ENCODE data around the gene CLEC20A.
A peak's percentile ranks its signal among the peaks of the same experiment; 100 is the strongest.

Gene CLEC20A

DNA sequence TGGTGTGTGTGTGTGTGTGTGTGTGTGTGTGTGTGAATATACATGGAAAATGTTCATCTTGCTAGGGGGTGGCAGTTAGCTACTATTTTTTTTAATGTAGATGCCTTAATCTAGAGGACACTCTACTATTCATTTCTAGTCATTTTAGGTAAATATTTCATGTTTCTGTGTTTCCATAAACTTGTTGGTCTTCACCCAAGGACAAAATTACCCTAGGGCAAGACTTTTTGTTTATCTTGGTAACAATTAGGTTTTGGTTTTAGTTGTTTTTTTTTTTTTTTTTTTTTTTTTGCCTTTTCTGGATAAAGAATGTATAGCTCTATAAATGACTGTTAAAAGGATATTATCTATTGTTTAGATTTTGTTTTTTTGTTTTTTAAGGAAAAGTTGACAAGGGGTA lies 32.2 kb downstream of the CLEC20A start:
- H3K36me3 ChIP-seq (ENCODE audit: insufficient read depth, low read length) = no peaks in the 10 kb centered on the region; the same call in 1 of the 2 replicates
- H3K9ac ChIP-seq (ENCODE audit: insufficient read length) = no peak overlapping the region
- H3K4me3 ChIP-seq = no peak overlapping the region
- no peak for DNase-seq (ENCODE audit: low read depth, low spot score)
- TF ChIP-seq FOXP2 (optimal IDR thresholded peaks at IDR 0.05; ENCODE audit: control extremely low read depth, extremely low read length, insufficient read depth) (no peak), EZH2 (IDR thresholded peaks at IDR 0.05) (no peak), POLR2AphosphoS5 (IDR thresholded peaks at IDR 0.05; ENCODE audit: borderline replicate concordance, low read depth, low read length) (no peak)
- H3K9me3 ChIP-seq (ENCODE audit: low read depth, low read length) = no peaks in the 10 kb centered on the region
- H3K27ac ChIP-seq = no peak overlapping the region

DNA sequence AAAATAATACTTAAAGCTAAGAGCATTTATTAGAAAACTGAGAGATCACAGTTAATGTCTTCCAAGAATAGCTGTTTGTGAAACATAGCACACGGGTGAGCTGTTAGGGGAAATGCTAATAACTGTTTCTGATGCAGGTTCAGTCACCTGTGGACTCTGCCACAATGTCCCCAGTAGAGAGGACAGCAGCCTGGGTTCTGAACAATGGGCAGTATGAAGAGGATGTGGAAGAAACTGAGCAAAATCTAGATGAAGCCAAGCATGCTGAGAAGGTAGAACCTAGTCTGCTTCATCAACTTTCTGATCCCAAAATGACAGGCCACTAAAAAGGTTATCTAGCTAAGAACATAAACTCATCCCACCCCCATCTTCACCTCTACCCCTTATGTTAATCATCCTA lies 32.6 kb downstream of the CLEC20A start:
- Histone ChIP-seq H3K9me3 (ENCODE audit: low read depth, low read length) (no peaks in the 10 kb centered on the region), H3K9ac (ENCODE audit: insufficient read length) (no peak overlapping the region), H3K36me3 (ENCODE audit: insufficient read depth, low read length) (no peaks in the 10 kb centered on the region; the same call in 1 of the 2 replicates), H3K4me3 (no peak overlapping the region), H3K27ac (no peak overlapping the region)
- no peak for DNase-seq (ENCODE audit: low read depth, low spot score)
- TF ChIP-seq POLR2AphosphoS5 (IDR thresholded peaks at IDR 0.05; ENCODE audit: borderline replicate concordance, low read depth, low read length) (no peak), FOXP2 (optimal IDR thresholded peaks at IDR 0.05; ENCODE audit: control extremely low read depth, extremely low read length, insufficient read depth) (no peak), EZH2 (IDR thresholded peaks at IDR 0.05) (no peak)

GRCh38 chr1:178461701-178462100 lies 35.1 kb downstream of the CLEC20A start:
- Histone ChIP-seq H3K9me3 (ENCODE audit: low read depth, low read length) (no peaks in the 10 kb centered on the region), H3K27ac (peak overlapping the region; percentile 78), H3K36me3 (ENCODE audit: insufficient read depth, low read length) (no peaks in the 10 kb centered on the region; the same call in 1 of the 2 replicates), H3K4me3 (no peak overlapping the region), H3K9ac (ENCODE audit: insufficient read length) (peak overlapping the region; percentile 3)
- TF ChIP-seq POLR2AphosphoS5 (IDR thresholded peaks at IDR 0.05; ENCODE audit: borderline replicate concordance, low read depth, low read length) (no peak), FOXP2 (optimal IDR thresholded peaks at IDR 0.05; ENCODE audit: control extremely low read depth, extremely low read length, insufficient read depth) (no peak), EZH2 (IDR thresholded peaks at IDR 0.05) (no peak)
- DNase-seq (ENCODE audit: low read depth, low spot score) = no peak

DNA sequence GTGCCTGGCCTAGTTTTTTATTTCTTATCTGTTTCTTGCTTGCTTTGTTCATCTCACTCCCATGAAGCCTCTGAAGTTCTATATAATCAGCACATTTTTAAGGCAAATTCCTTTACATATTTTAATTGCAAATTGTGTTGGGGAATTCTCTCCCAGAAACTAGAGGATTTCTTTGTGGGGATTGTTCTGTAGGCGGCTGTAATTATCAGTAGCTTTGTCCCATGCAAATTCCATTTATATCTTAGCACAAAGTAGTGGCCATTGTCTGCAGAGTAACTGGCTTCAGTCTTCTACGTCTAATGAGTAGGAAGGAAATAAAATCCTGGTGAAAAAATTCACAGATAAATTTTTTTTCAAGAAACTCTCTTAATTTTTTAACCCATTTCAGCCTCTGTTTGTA lies 35.7 kb downstream of the CLEC20A start:
- no peak for TF ChIP-seq EZH2 (IDR thresholded peaks at IDR 0.05)
- TF ChIP-seq FOXP2 (optimal IDR thresholded peaks at IDR 0.05; ENCODE audit: control extremely low read depth, extremely low read length, insufficient read depth) = no peak
- no peak for TF ChIP-seq POLR2AphosphoS5 (IDR thresholded peaks at IDR 0.05; ENCODE audit: borderline replicate concordance, low read depth, low read length)
- Histone ChIP-seq H3K9me3 (ENCODE audit: low read depth, low read length) (no peaks in the 10 kb centered on the region), H3K27ac (peak overlapping the region; percentile 78), H3K4me3 (0 out of 2 replicates have a peak overlapping the region, but pooled peaks have one; percentile 10), H3K36me3 (ENCODE audit: insufficient read depth, low read length) (no peaks in the 10 kb centered on the region; the same call in 1 of the 2 replicates), H3K9ac (ENCODE audit: insufficient read length) (peak overlapping the region; percentile 3)
- peak; percentile 20 for DNase-seq (ENCODE audit: low read depth, low spot score)

GRCh38 chr1:178458203-178458602 lies 38.6 kb downstream of the CLEC20A start:
- H3K4me3 ChIP-seq = no peak overlapping the region
- no peaks in the 10 kb centered on the region for H3K36me3 ChIP-seq (ENCODE audit: insufficient read depth, low read length)
- no peak overlapping the region for H3K27ac ChIP-seq
- TF ChIP-seq FOXP2 (optimal IDR thresholded peaks at IDR 0.05; ENCODE audit: control extremely low read depth, extremely low read length, insufficient read depth) = no peak
- no peak for TF ChIP-seq POLR2AphosphoS5 (IDR thresholded peaks at IDR 0.05; ENCODE audit: borderline replicate concordance, low read depth, low read length)
- no peak for TF ChIP-seq EZH2 (IDR thresholded peaks at IDR 0.05)
- no peak for DNase-seq (ENCODE audit: low read depth, low spot score)
- no peak overlapping the region for H3K9ac ChIP-seq (ENCODE audit: insufficient read length)
- no peaks in the 10 kb centered on the region for H3K9me3 ChIP-seq (ENCODE audit: low read depth, low read length)

GRCh38 chr1:178457651-178458050 lies 39.1 kb downstream of the CLEC20A start:
- no peak for DNase-seq (ENCODE audit: low read depth, low spot score)
- TF ChIP-seq FOXP2 (optimal IDR thresholded peaks at IDR 0.05; ENCODE audit: control extremely low read depth, extremely low read length, insufficient read depth) (no peak), EZH2 (IDR thresholded peaks at IDR 0.05) (no peak), POLR2AphosphoS5 (IDR thresholded peaks at IDR 0.05; ENCODE audit: borderline replicate concordance, low read depth, low read length) (no peak)
- no peaks in the 10 kb centered on the region for H3K9me3 ChIP-seq (ENCODE audit: low read depth, low read length)
- no peak overlapping the region for H3K9ac ChIP-seq (ENCODE audit: insufficient read length)
- H3K27ac ChIP-seq = no peak overlapping the region
- no peaks in the 10 kb centered on the region for H3K36me3 ChIP-seq (ENCODE audit: insufficient read depth, low read length)
- H3K4me3 ChIP-seq = no peak overlapping the region

GRCh38 chr1:178456472-178456871 lies 40.3 kb downstream of the CLEC20A start:
- Histone ChIP-seq H3K9ac (ENCODE audit: insufficient read length) (no peak overlapping the region), H3K9me3 (ENCODE audit: low read depth, low read length) (no peaks in the 10 kb centered on the region), H3K36me3 (ENCODE audit: insufficient read depth, low read length) (no peaks in the 10 kb centered on the region), H3K4me3 (no peak overlapping the region), H3K27ac (no peak overlapping the region)
- TF ChIP-seq POLR2AphosphoS5 (IDR thresholded peaks at IDR 0.05; ENCODE audit: borderline replicate concordance, low read depth, low read length) (no peak), FOXP2 (optimal IDR thresholded peaks at IDR 0.05; ENCODE audit: control extremely low read depth, extremely low read length, insufficient read depth) (no peak), EZH2 (IDR thresholded peaks at IDR 0.05) (no peak)
- DNase-seq (ENCODE audit: low read depth, low spot score) = no peak

DNA sequence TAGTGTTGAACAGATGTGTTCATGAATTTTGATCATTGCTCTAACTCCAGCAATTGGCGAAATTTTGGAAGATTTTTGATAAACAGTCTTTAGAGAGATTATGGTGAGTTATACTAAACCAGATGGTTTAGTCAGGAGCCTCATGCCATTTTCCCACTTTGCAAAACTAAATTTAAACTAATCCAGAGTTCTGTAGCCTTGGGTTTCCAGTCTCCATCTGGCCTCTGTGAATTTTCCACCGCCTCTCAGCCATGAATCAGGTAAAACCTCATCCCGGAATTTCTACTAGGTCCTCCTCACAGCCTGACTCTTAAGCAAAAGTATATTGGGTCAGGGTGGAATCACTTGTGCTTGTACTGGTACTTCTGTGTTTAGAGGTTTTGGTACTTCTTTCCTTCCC lies 44.8 kb downstream of the CLEC20A start:
- Histone ChIP-seq H3K9me3 (ENCODE audit: low read depth, low read length) (no peaks in the 10 kb centered on the region), H3K36me3 (ENCODE audit: insufficient read depth, low read length) (no peaks in the 10 kb centered on the region), H3K27ac (no peak overlapping the region), H3K9ac (ENCODE audit: insufficient read length) (no peak overlapping the region), H3K4me3 (no peak overlapping the region)
- no peak for DNase-seq (ENCODE audit: low read depth, low spot score)
- TF ChIP-seq POLR2AphosphoS5 (IDR thresholded peaks at IDR 0.05; ENCODE audit: borderline replicate concordance, low read depth, low read length) (no peak), FOXP2 (optimal IDR thresholded peaks at IDR 0.05; ENCODE audit: control extremely low read depth, extremely low read length, insufficient read depth) (no peak), EZH2 (IDR thresholded peaks at IDR 0.05) (no peak)

- H3K9me3 ChIP-seq (ENCODE audit: low read depth, low read length) = no peaks in the 10 kb centered on the region
- no peak overlapping the region for H3K27ac ChIP-seq
- DNase-seq (ENCODE audit: low read depth, low spot score) = no peak
- no peak overlapping the region for H3K9ac ChIP-seq (ENCODE audit: insufficient read length)
- no peak overlapping the region for H3K4me3 ChIP-seq
- H3K36me3 ChIP-seq (ENCODE audit: insufficient read depth, low read length) = no peaks in the 10 kb centered on the region
- TF ChIP-seq FOXP2 (optimal IDR thresholded peaks at IDR 0.05; ENCODE audit: control extremely low read depth, extremely low read length, insufficient read depth) (no peak), POLR2AphosphoS5 (IDR thresholded peaks at IDR 0.05; ENCODE audit: borderline replicate concordance, low read depth, low read length) (no peak), EZH2 (IDR thresholded peaks at IDR 0.05) (no peak)
Measured at GRCh38 chr1:178451529-178451928, 45.2 kb downstream of the CLEC20A start.

Measured in SK-N-MC (cell line).